IMR-90 (cell line): ENCODE results near the gene TRNAU1AP. TPM values are rescaled to one million over a fixed set of nuclear protein-coding genes. Genes with fewer than 3 reads are reported as not detected.

Source experiments
- ATAC-seq: fragments of 200-7000 bp; cut with Tn5 transposase; 2 replicates; pipeline ENCODE4 v1.9.1; 2020; ENCODE audit warnings: low read depth, mild to moderate bottlenecking, moderate library complexity
- BruUV-seq: library from RNA; stranded (reverse); fragments of 400-500 nt; replicated peaks from 2 replicates; lab custom pipeline; 2021; lab: Mats Ljungman, UMichigan
- CTCF ChIA-PET: fragments of 300-600 bp; formaldehyde crosslinking; extraction: SDS; loops from one replicate; lab custom pipeline; 2021; ENCODE audit warnings: antibody characterized with exemption; lab: Yijun Ruan, JAX
- POLR2A ChIA-PET: fragments of 300-600 bp; sonication (Branson Sonifier 250); formaldehyde crosslinking; loops from one replicate; lab custom pipeline; 2022; ENCODE audit warnings: antibody characterized with exemption; ENCODE audit not compliant: unreplicated experiment; lab: Charles Lee
- DNase-seq: peaks from one replicate; pipeline ENCODE4 v3.0.0; 2013
- H2AFZ ChIP-seq: replicated peaks from 2 replicates; pipeline ENCODE3; 2013; ENCODE audit warnings: low read length, mild to moderate bottlenecking; ENCODE audit not compliant: poor library complexity
- H2AK5ac ChIP-seq: 2 replicates; pipeline ENCODE4 v1.6.1; 2013; ENCODE audit warnings: low read depth, low read length, inconsistent platforms
- H2AK9ac ChIP-seq: replicated peaks from 2 replicates; pipeline ENCODE3; 2013; ENCODE audit warnings: mild to moderate bottlenecking, low read depth, low read length, moderate library complexity; ENCODE audit not compliant: poor library complexity
- H2BK120ac ChIP-seq: 2 replicates; pipeline ENCODE4 v1.6.1; 2013; ENCODE audit warnings: low read depth, low read length, inconsistent platforms
- H2BK15ac ChIP-seq: 3 replicates; pipeline ENCODE4 v1.6.1; 2013; ENCODE audit warnings: low read depth, low read length, inconsistent platforms
- H2BK20ac ChIP-seq: 2 replicates; pipeline ENCODE4 v1.6.1; 2013; ENCODE audit warnings: low read depth, mild to moderate bottlenecking, inconsistent platforms, low read length, moderate library complexity
- H2BK5ac ChIP-seq: 2 replicates; pipeline ENCODE4 v1.6.1; 2013; ENCODE audit warnings: mild to moderate bottlenecking, low read depth, low read length, inconsistent platforms; ENCODE audit not compliant: poor library complexity, severe bottlenecking
- H3K14ac ChIP-seq: replicated peaks from 2 replicates; pipeline ENCODE4 v1.6.1; 2013; ENCODE audit warnings: low read depth, low read length, inconsistent platforms
- H3K18ac ChIP-seq: 2 replicates; pipeline ENCODE4 v1.6.1; 2013; ENCODE audit warnings: low read depth, low read length, control low read depth
- H3K23ac ChIP-seq: 2 replicates; pipeline ENCODE4 v1.6.1; 2013; ENCODE audit warnings: low read depth, low read length, inconsistent platforms
- H3K27ac ChIP-seq: 2 replicates; pipeline ENCODE4 v1.5.1; 2013; ENCODE audit warnings: mild to moderate bottlenecking, control low read depth, low read length; ENCODE audit not compliant: insufficient read depth
- H3K27me3 ChIP-seq: 2 replicates; pipeline ENCODE4 v1.6.1; 2013; ENCODE audit warnings: low read length; ENCODE audit not compliant: control insufficient read depth, insufficient read depth
- H3K36me3 ChIP-seq: 2 replicates; pipeline ENCODE4 v1.6.1; 2013; ENCODE audit warnings: low read length, mixed read lengths; ENCODE audit not compliant: control insufficient read depth, insufficient read depth
- H3K4ac ChIP-seq: 2 replicates; pipeline ENCODE4 v1.6.1; 2013; ENCODE audit warnings: low read depth, low read length, inconsistent platforms
- H3K4me1 ChIP-seq: 2 replicates; pipeline ENCODE4 v1.6.1; 2013; ENCODE audit warnings: low read length, mixed read lengths; ENCODE audit not compliant: control insufficient read depth, insufficient read depth
- H3K4me2 ChIP-seq: 2 replicates; pipeline ENCODE4 v1.6.1; 2013; ENCODE audit warnings: low read depth, mild to moderate bottlenecking, control low read depth, low read length, moderate library complexity
- H3K4me3 ChIP-seq: 2 replicates; pipeline ENCODE4 v1.5.1; 2013; ENCODE audit warnings: low read depth, mild to moderate bottlenecking, control low read depth, low read length, moderate library complexity; ENCODE audit not compliant: insufficient read depth
- H3K56ac ChIP-seq: 2 replicates; pipeline ENCODE4 v1.6.1; 2013; ENCODE audit warnings: low read length, inconsistent platforms; ENCODE audit not compliant: insufficient read depth; ENCODE audit errors: extremely low read depth
- H3K79me1 ChIP-seq, 2 experiments: 2 replicates each; pipeline ENCODE4 v1.6.1; 2013; ENCODE audit warnings: low read length in 2 of 2, inconsistent platforms in 1 of 2, low read depth in 1 of 2
- H3K9ac ChIP-seq: 2 replicates; pipeline ENCODE4 v1.6.1; 2013; ENCODE audit warnings: low read depth, low read length, control low read depth
- H3K9me1 ChIP-seq: 2 replicates; pipeline ENCODE4 v1.6.1; 2013; ENCODE audit warnings: low read length, inconsistent platforms; ENCODE audit not compliant: insufficient read depth
- H3K9me3 ChIP-seq: 2 replicates; pipeline ENCODE4 v1.6.1; 2013; ENCODE audit warnings: low read length; ENCODE audit not compliant: control insufficient read depth, insufficient read depth
- H4K20me1 ChIP-seq: 2 replicates; pipeline ENCODE4 v1.6.1; 2013; ENCODE audit warnings: low read length, inconsistent platforms; ENCODE audit not compliant: insufficient read depth
- H4K5ac ChIP-seq: 2 replicates; pipeline ENCODE4 v1.6.1; 2013; ENCODE audit warnings: mild to moderate bottlenecking, low read depth, low read length, control low read depth
- H4K8ac ChIP-seq, 2 experiments: 2 replicates each; pipeline ENCODE4 v1.6.1; 2013; ENCODE audit warnings: low read depth in 2 of 2, low read length in 2 of 2, control low read depth in 1 of 2, inconsistent platforms in 1 of 2
- H4K91ac ChIP-seq: 2 replicates; pipeline ENCODE4 v1.6.1; 2013; ENCODE audit warnings: low read depth, low read length, inconsistent platforms; ENCODE audit not compliant: insufficient read depth
- BHLHE40 ChIP-seq: fragments of 150-350 bp; IDR thresholded peaks from 2 replicates; pipeline ENCODE4 v1.6.1; 2016; ENCODE audit warnings: mild to moderate bottlenecking, low read depth, low read length
- CEBPB ChIP-seq: IDR thresholded peaks from 2 replicates; pipeline ENCODE4 v1.6.1; 2012; ENCODE audit warnings: low read depth, low read length, improper control_type of control experiment
- CHD1 ChIP-seq: IDR thresholded peaks from 2 replicates; pipeline ENCODE4 v1.6.1; 2012; ENCODE audit warnings: low read depth, low read length, improper control_type of control experiment
- CTCF ChIP-seq: conservative IDR thresholded peaks from 2 replicates; pipeline ENCODE4 v1.5.1; 2012; ENCODE audit warnings: mild to moderate bottlenecking, low read depth, low read length, improper control_type of control experiment
- FOS ChIP-seq: fragments of 150-350 bp; IDR thresholded peaks from 2 replicates; pipeline ENCODE4 v1.6.1; 2016; ENCODE audit warnings: low read depth, low read length
- MAFK ChIP-seq: IDR thresholded peaks from 2 replicates; pipeline ENCODE4 v1.6.1; 2012; ENCODE audit warnings: low read depth, low read length, improper control_type of control experiment
- MAZ ChIP-seq: IDR thresholded peaks from 2 replicates; pipeline ENCODE4 v1.6.1; 2012; ENCODE audit warnings: low read depth, mild to moderate bottlenecking, low read length, improper control_type of control experiment, moderate library complexity, borderline replicate concordance
- MXI1 ChIP-seq: IDR thresholded peaks from 2 replicates; pipeline ENCODE4 v1.6.1; 2012; ENCODE audit warnings: low read depth, mild to moderate bottlenecking, low read length, moderate library complexity, borderline replicate concordance
- NFE2L2 ChIP-seq: fragments of 150-350 bp; IDR thresholded peaks from 2 replicates; pipeline ENCODE4 v1.6.1; 2016; ENCODE audit warnings: low read depth, mild to moderate bottlenecking, low read length
- POLR2A ChIP-seq: IDR thresholded peaks from 2 replicates; pipeline ENCODE4 v1.6.1; 2012; ENCODE audit warnings: mild to moderate bottlenecking, low read depth, low read length
- RAD21 ChIP-seq: IDR thresholded peaks from 2 replicates; pipeline ENCODE4 v1.6.1; 2012; ENCODE audit warnings: low read length, improper control_type of control experiment
- RCOR1 ChIP-seq: IDR thresholded peaks from 2 replicates; pipeline ENCODE4 v1.6.1; 2012; ENCODE audit warnings: mild to moderate bottlenecking, low read length, improper control_type of control experiment; ENCODE audit not compliant: insufficient replicate concordance
- RFX5 ChIP-seq: IDR thresholded peaks from 2 replicates; pipeline ENCODE4 v1.8.0; 2012; ENCODE audit warnings: low read depth, mild to moderate bottlenecking, low read length, moderate library complexity
- SMC3 ChIP-seq: fragments of 150-350 bp; IDR thresholded peaks from 2 replicates; pipeline ENCODE4 v1.6.1; 2016; ENCODE audit warnings: low read depth, mild to moderate bottlenecking, antibody characterized with exemption, low read length, moderate library complexity
- USF2 ChIP-seq: fragments of 150-350 bp; IDR thresholded peaks from 2 replicates; pipeline ENCODE4 v1.6.1; 2017; ENCODE audit warnings: mild to moderate bottlenecking, antibody characterized with exemption, low read length, low read depth
- WGBS, 2 experiments: methylation state at CpG; one replicate each; pipeline versions ENCODE4 v1.1.5 to v1.1.7; 2013; ENCODE audit warnings: missing lambda C conversion rate in 2 of 2; ENCODE audit not compliant: insufficient read length in 1 of 2; ENCODE audit errors: extremely low coverage in 2 of 2; 5-methylcytosine and 5-hydroxymethylcytosine counted together
- dilution Hi-C: fragments of 300-500 bp; cut with HindIII; formaldehyde crosslinking; loops from one replicate; pipeline ENCODE4 v1.14.3; 2018; ENCODE audit warnings: low sequenced_read_pairs; ENCODE audit not compliant: unreplicated experiment
- in situ Hi-C: fragments of 300-500 bp; cut with MboI; formaldehyde crosslinking; loops from 3 replicates; pipeline ENCODE4 v1.14.3; 2019; ENCODE audit warnings: low sequenced_read_pairs, inconsistent platforms, mixed read lengths
- intact Hi-C: fragments of 100-400 bp; cut with micrococcal nuclease; formaldehyde crosslinking; loops from 2 replicates; pipeline ENCODE4 v1.10.0; 2022
- polyA plus RNA-seq, 3 experiments: library from polyadenylated mRNA; depleted of rRNA; stranded (reverse); fragments of >200 nt; gene quantifications; 2 replicates each; pipeline ENCODE4 v1.2.3, GENCODE V29; 2012; ENCODE audit warnings: low replicate concordance in 1 of 3
- total RNA-seq: library from RNA; depleted of rRNA; stranded (reverse); fragments of >200 nt; gene quantifications from 2 replicates; pipeline ENCODE4 v1.2.3, GENCODE V29; 2012
- TF ChIP-seq, protein P1 (sequence below): fragments of 150-350 bp; IDR thresholded peaks from 2 replicates; pipeline ENCODE4 v1.6.1; 2016; ENCODE audit warnings: low read depth, mild to moderate bottlenecking, low read length, moderate library complexity, borderline replicate concordance

The TRNAU1AP gene
- total and polyA plus RNA-seq, 2 of the 4 experiments (the other 2 are of a cell fraction), result 23.3 to 23.8 TPM

DNA sequence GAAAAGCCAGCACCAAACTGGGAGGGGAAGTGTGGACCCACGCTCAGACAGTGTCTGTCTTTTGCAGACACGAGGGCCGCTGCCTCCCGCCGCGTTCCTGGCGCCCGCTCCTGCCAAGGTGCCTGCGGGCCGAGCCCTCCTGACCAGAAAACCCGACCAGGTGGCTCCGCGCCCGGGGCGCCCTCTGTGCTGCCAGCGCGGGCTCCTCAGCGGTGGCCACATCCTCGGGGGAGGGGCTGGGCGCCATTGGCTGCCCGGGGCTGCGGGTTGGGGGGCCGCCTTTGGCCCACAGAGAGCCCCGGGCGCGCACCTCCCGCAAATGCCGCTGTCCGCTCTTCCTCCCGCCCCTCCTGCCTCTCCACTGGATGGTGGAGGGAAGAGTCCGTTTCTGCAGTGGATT, 22.4 kb upstream of the TRNAU1AP start:
- no peak overlapping the region for H2AK9ac ChIP-seq
- H3K23ac ChIP-seq, result no peak overlapping the region
- DNase-seq (no peak), ATAC-seq (no peak)
- ChIA-PET CTCF (interaction anchor here (0.6 kb wide), 1 partner anchor 68 kb away, joined by 3 read pairs; no protein-coding TSS in a partner anchor), POLR2A (no interaction called here)
- no peak overlapping the region for H4K5ac ChIP-seq
- H3K9me3 ChIP-seq, result no peaks in the 10 kb centered on the region
- H2BK5ac ChIP-seq, result no peak overlapping the region
- no peak overlapping the region for H3K27ac ChIP-seq
- no peak overlapping the region for H2BK20ac ChIP-seq
- no peak overlapping the region for H3K4ac ChIP-seq
- BruUV-seq, result no TSS peak
- no peak overlapping the region for H3K9ac ChIP-seq
- H3K4me2 ChIP-seq, result no peak overlapping the region
- dilution Hi-C loops (no loop called here), in situ Hi-C loops (no loop called here), intact Hi-C loops (no loop called here)
- no peak overlapping the region for H2AK5ac ChIP-seq
- H3K9me1 ChIP-seq, result peaks cover 16% of the 10 kb centered on the region; the same call in 1 of the 2 replicates
- H2BK120ac ChIP-seq, result no peak overlapping the region
- H3K36me3 ChIP-seq, result peaks cover 24% of the 10 kb centered on the region
- H3K27me3 ChIP-seq, result no peaks in the 10 kb centered on the region
- WGBS, 2 experiments, result 98% methylated on average over 16 of the region's 31 CpGs; no CpG with 5 or more reads in 1 of the 2 experiments
- no peak overlapping the region for H2AFZ ChIP-seq
- no peak overlapping the region for H3K18ac ChIP-seq
- TF ChIP-seq FOS (no peak), RAD21 (no peak), MXI1 (no peak), CTCF (no peak), SMC3 (no peak), BHLHE40 (no peak), POLR2A (no peak), USF2 (no peak), NFE2L2 (no peak), CHD1 (no peak), CEBPB (no peak), RFX5 (no peak), RCOR1 (no peak), MAZ (no peak), MAFK (no peak)
- TF ChIP-seq, protein P1, sequence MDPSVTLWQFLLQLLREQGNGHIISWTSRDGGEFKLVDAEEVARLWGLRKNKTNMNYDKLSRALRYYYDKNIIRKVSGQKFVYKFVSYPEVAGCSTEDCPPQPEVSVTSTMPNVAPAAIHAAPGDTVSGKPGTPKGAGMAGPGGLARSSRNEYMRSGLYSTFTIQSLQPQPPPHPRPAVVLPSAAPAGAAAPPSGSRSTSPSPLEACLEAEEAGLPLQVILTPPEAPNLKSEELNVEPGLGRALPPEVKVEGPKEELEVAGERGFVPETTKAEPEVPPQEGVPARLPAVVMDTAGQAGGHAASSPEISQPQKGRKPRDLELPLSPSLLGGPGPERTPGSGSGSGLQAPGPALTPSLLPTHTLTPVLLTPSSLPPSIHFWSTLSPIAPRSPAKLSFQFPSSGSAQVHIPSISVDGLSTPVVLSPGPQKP, result no peak
- no peak overlapping the region for H2BK15ac ChIP-seq
- H3K14ac ChIP-seq, result no peak overlapping the region
- H3K4me3 ChIP-seq, result no peak overlapping the region
- no peaks in the 10 kb centered on the region for H4K20me1 ChIP-seq
- H3K79me1 ChIP-seq, result peaks cover 8 to 22% of the 10 kb centered on the region in 2 experiments
- no peak overlapping the region for H4K8ac ChIP-seq
- H3K4me1 ChIP-seq, result no peaks in the 10 kb centered on the region
- H4K91ac ChIP-seq, result no peak overlapping the region
- H3K56ac ChIP-seq, result no peak overlapping the region
